HepG2 (cell line): ENCODE data around the gene CD164L2. TPM values are rescaled to one million over a fixed set of nuclear protein-coding genes. Genes with fewer than 3 reads are reported as not detected.

Source experiments
- ATAC-seq: fragments of 200-7000 bp; cut with Tn5 transposase; 3 replicates; pipeline ENCODE4 v1.9.1; 2020; ENCODE audit warnings: mild to moderate bottlenecking, moderate library complexity
- BruUV-seq: library from RNA; stranded (reverse); fragments of 400-500 nt; replicated peaks from 2 replicates; lab custom pipeline; 2021; lab: Mats Ljungman, UMichigan
- CTCF ChIA-PET: fragments of 300-600 bp; formaldehyde crosslinking; extraction: SDS; loops from one replicate; lab custom pipeline; 2021; ENCODE audit warnings: low total read pairs, inconsistent platforms, low intra/inter-chr PET ratio; lab: Yijun Ruan, JAX
- POLR2A ChIA-PET: fragments of 350-600 bp; sonication (Branson Sonifier 250); formaldehyde crosslinking; loops from one replicate; lab custom pipeline; 2020; ENCODE audit warnings: antibody characterized with exemption, inconsistent platforms; lab: Yijun Ruan, JAX
- DNase-seq: peaks from one replicate; pipeline ENCODE4 v3.0.0-alpha.2; 2015; ENCODE audit warnings: low spot score
- FAIRE-seq: peaks from 3 replicates; lab custom pipeline; 2011; peaks lifted over from hg19 to GRCh38; lab: Jason Lieb, UNC
- H2AFZ ChIP-seq: one replicate; pipeline ENCODE4 v1.6.1; 2011; ENCODE audit warnings: low read length, inconsistent platforms
- H3K27ac ChIP-seq: fragments of 300-600 bp; 3 replicates; pipeline ENCODE4 v1.8.0; 2011; ENCODE audit warnings: mixed run types, mild to moderate bottlenecking, mixed read lengths, low read length, inconsistent platforms; ENCODE audit not compliant: insufficient read depth; ENCODE audit errors: extremely low read length
- H3K27me3 ChIP-seq, 2 experiments: fragments of 200-600 bp in 1 of 2; 2 replicates in 1 of 2; 3 replicates in 1 of 2; pipeline versions ENCODE4 v1.6.0 to v1.8.0; 2011; ENCODE audit warnings: low read length in 2 of 2, mild to moderate bottlenecking in 2 of 2, moderate library complexity in 2 of 2, inconsistent platforms in 1 of 2; ENCODE audit not compliant: insufficient read depth in 2 of 2, control insufficient read depth in 1 of 2
- H3K36me3 ChIP-seq, 2 experiments: fragments of 200-600 bp in 1 of 2; replicated peaks in 1 of 2; 2 replicates in 1 of 2; 3 replicates in 1 of 2; pipeline versions ENCODE4 v1.5.1 to v1.8.0; 2011; ENCODE audit warnings: low read length in 2 of 2, inconsistent platforms in 1 of 2; ENCODE audit not compliant: insufficient read depth in 2 of 2, control insufficient read depth in 1 of 2
- H3K4me1 ChIP-seq: 2 replicates; pipeline ENCODE4 v1.5.1; 2012; ENCODE audit warnings: low read length, inconsistent platforms; ENCODE audit not compliant: insufficient read depth
- H3K4me2 ChIP-seq: 2 replicates; pipeline ENCODE4 v1.6.0; 2011; ENCODE audit warnings: low read depth, low read length, inconsistent platforms
- H3K4me3 ChIP-seq, 3 experiments: fragments of 200-600 bp in 1 of 3; sonication (generic), shearing (Covaris generic) in 1 of 3; replicated peaks in 1 of 3; 2 replicates each; pipeline ENCODE4 v1.5.1; 2011 to 2016; ENCODE audit warnings: low read length in 3 of 3, inconsistent platforms in 2 of 3, low read depth in 2 of 3, mild to moderate bottlenecking in 2 of 3, control low read depth in 1 of 3, mixed read lengths in 1 of 3; ENCODE audit not compliant: insufficient read depth in 1 of 3
- H3K79me2 ChIP-seq: one replicate; pipeline ENCODE4 v1.6.1; 2011; ENCODE audit warnings: low read length, inconsistent platforms; ENCODE audit not compliant: insufficient read depth
- H3K9ac ChIP-seq: 2 replicates; pipeline ENCODE4 v1.6.0; 2011; ENCODE audit warnings: mild to moderate bottlenecking, low read depth, low read length, inconsistent platforms; ENCODE audit not compliant: insufficient read depth
- H3K9me3 ChIP-seq: 2 replicates; pipeline ENCODE4 v1.5.1; 2012; ENCODE audit warnings: mild to moderate bottlenecking, low read length
- H4K20me1 ChIP-seq: 2 replicates; pipeline ENCODE4 v1.6.0; 2011; ENCODE audit warnings: inconsistent platforms, mild to moderate bottlenecking, low read length, moderate library complexity; ENCODE audit not compliant: insufficient read depth
- ARID5B ChIP-seq: IDR thresholded peaks from 2 replicates; pipeline ENCODE4 v1.4.0; 2020; ENCODE audit warnings: mild to moderate bottlenecking, missing genetic modification reagents
- ATAD3A ChIP-seq: sonication (generic); formaldehyde crosslinking; IDR thresholded peaks from 2 replicates; pipeline ENCODE4 v1.4.0; 2020; ENCODE audit warnings: missing genetic modification reagents
- CCAR2 ChIP-seq: fragments of 200-400 bp; formaldehyde crosslinking; optimal IDR thresholded peaks from 2 replicates; pipeline ENCODE3; 2018; ENCODE audit warnings: low read depth, mild to moderate bottlenecking, low read length, moderate library complexity
- ELF3 ChIP-seq: IDR thresholded peaks from 2 replicates; pipeline ENCODE4 v1.6.1; 2016; ENCODE audit warnings: missing genetic modification reagents, missing compliant biosample characterization
- HOXA5 ChIP-seq: sonication (generic); formaldehyde crosslinking; IDR thresholded peaks from 2 replicates; pipeline ENCODE4 v1.4.0; 2020; ENCODE audit warnings: missing genetic modification reagents
- NFE2L2 ChIP-seq: fragments of 150-350 bp; IDR thresholded peaks from 2 replicates; pipeline ENCODE4 v1.6.1; 2014; ENCODE audit warnings: low read length
- NR0B2 ChIP-seq: sonication (generic); formaldehyde crosslinking; IDR thresholded peaks from 2 replicates; pipeline ENCODE4 v1.4.0; 2020; ENCODE audit warnings: mild to moderate bottlenecking, missing genetic modification reagents
- RFXANK ChIP-seq: IDR thresholded peaks from 2 replicates; pipeline ENCODE4 v1.6.1; 2016
- U2AF2 ChIP-seq: fragments of 200-400 bp; formaldehyde crosslinking; IDR thresholded peaks from 2 replicates; pipeline ENCODE4 v1.6.1; 2017; ENCODE audit warnings: low read depth, mild to moderate bottlenecking, low read length
- ZMYM4 ChIP-seq: sonication (generic); formaldehyde crosslinking; IDR thresholded peaks from 2 replicates; pipeline ENCODE4 v1.8.1; 2023; ENCODE audit warnings: mild to moderate bottlenecking, missing genetic modification reagents
- ZNF687 ChIP-seq: sonication (generic); formaldehyde crosslinking; IDR thresholded peaks from 2 replicates; pipeline ENCODE4 v1.5.1; 2020; ENCODE audit warnings: mild to moderate bottlenecking, missing genetic modification reagents, moderate library complexity
- ZNF746 ChIP-seq: sonication (generic); formaldehyde crosslinking; IDR thresholded peaks from 2 replicates; pipeline ENCODE4 v1.8.0; 2022; ENCODE audit warnings: mild to moderate bottlenecking, missing genetic modification reagents
- ZNF782 ChIP-seq: sonication (generic); formaldehyde crosslinking; IDR thresholded peaks from 2 replicates; pipeline ENCODE4 v1.4.0; 2020; ENCODE audit warnings: missing genetic modification reagents, mild to moderate bottlenecking, borderline replicate concordance
- WGBS: methylation state at CpG from one replicate; pipeline ENCODE4 v1.1.6; 2017; ENCODE audit warnings: low lambda C conversion rate; 5-methylcytosine and 5-hydroxymethylcytosine counted together
- in situ Hi-C: cut with HindIII; loops from 2 replicates; pipeline ENCODE4 v1.10.0; 2017; ENCODE audit warnings: low pct_unique_long_range_greater_than_20kb; ENCODE audit not compliant: extremely low pct_ligation_motif_present
- intact Hi-C: fragments of 100-400 bp; cut with micrococcal nuclease; formaldehyde crosslinking; loops from one replicate; pipeline ENCODE4 v1.10.0; 2022; ENCODE audit not compliant: unreplicated experiment
- polyA plus RNA-seq, 8 experiments: library from polyadenylated mRNA; depleted of rRNA in 3 of 8; stranded (reverse) in 7 of 8; unstranded in 1 of 8; fragments of >200 nt; fragmentation: Illumina TruSeq in 4 of 8; extraction: Trizol in 4 of 8; gene quantifications; 2 replicates each; pipeline versions ENCODE4 v1.2.1 to v1.2.3, GENCODE V29; 2011 to 2016; ENCODE audit warnings: low read depth in 4 of 8, missing spikeins in 1 of 8, mixed read lengths in 1 of 8; ENCODE audit not compliant: insufficient read depth in 1 of 8
- total RNA-seq, 5 experiments: library from RNA; depleted of rRNA; stranded (reverse); fragments of >200 nt; fragmentation: Illumina TruSeq; extraction: Trizol; gene quantifications; 2 replicates each; pipeline ENCODE4 v1.2.3, GENCODE V29; 2016; ENCODE audit warnings: low read depth in 1 of 5

CD164L2 gene
- total and polyA plus RNA-seq, 2 of the 13 experiments (the other 11 are each of a cell fraction or from before 2014, with no cell fraction given) = not detected

GRCh38 chr1:27359822-27360158 is 23.3 kb downstream of the CD164L2 start (continued):
- TF ChIP-seq ZNF687 (CRISPR knock-in tag) (no peak), ARID5B (CRISPR knock-in tag) (no peak), HOXA5 (no peak)
- TF ChIP-seq, all 625 proteins: peak for 0

DNA sequence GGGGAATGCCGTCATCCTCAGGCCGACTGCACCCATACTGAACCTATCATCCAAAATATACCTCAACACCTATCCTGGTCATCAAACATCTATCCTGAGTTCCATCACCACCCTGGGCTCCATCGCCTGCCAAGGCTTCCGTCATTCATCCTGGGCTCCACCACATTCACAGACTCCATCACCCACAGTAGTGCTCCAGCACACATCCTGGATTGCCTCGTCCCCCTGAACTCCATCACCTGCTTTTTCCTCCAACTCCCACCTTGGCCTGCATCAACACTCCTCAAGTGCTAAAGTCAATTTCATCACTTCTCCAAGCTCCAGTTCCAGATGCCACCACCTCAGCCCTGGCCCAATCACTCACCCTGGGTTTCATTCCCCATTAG is 24.2 kb downstream of the CD164L2 start:
- no peak for DNase-seq
- Histone ChIP-seq H3K9ac (no peak overlapping the region), H2AFZ (no peak overlapping the region), H3K27me3 (no peaks in the 10 kb centered on the region), H3K4me1 (peaks cover 8% of the 10 kb centered on the region; the same call in 1 of the 2 replicates), H3K27ac (no peak overlapping the region), H3K79me2 (no peaks in the 10 kb centered on the region), H4K20me1 (no peaks in the 10 kb centered on the region), H3K9me3 (no peaks in the 10 kb centered on the region), H3K4me3 (no peak overlapping the region), H3K36me3 (0 out of 5 replicates have a peak, but pooled peaks cover 0 to 2% of the 10 kb centered on the region in 2 experiments), H3K4me2 (no peak overlapping the region)
- intact Hi-C loops (no loop called here), in situ Hi-C loops (loop anchor here (5.0 kb wide), 1 partner anchor 33 kb away; the partner anchor contains the start of gene GPR3)
- ChIA-PET CTCF (no interaction called here), POLR2A (no interaction called here)
- 91% methylated on average over 5 of the region's 5 CpGs for WGBS
- BruUV-seq = no TSS peak
- no peak for ATAC-seq
- FAIRE-seq = no peak
- no peak for TF ChIP-seq ZNF782 (CRISPR knock-in tag)
- TF ChIP-seq ATAD3A = no peak
- no peak for TF ChIP-seq ZNF746 (CRISPR knock-in tag)
- TF ChIP-seq RFXANK (CRISPR knock-in tag) = no peak
- TF ChIP-seq U2AF2 = no peak
- TF ChIP-seq NFE2L2 = no peak
- no peak for TF ChIP-seq ELF3 (CRISPR knock-in tag)
- no peak for TF ChIP-seq NR0B2 (CRISPR knock-in tag)
- TF ChIP-seq ZMYM4 (CRISPR knock-in tag) = no peak
- TF ChIP-seq CCAR2 = no peak
